SK-N-DZ (cell line): ENCODE data around the gene OSBPL2.

Experiments used
- DNase-seq: peaks from one replicate; pipeline ENCODE4 v3.0.0-alpha.2; 2015; ENCODE audit warnings: low spot score

Gene OSBPL2

GRCh38 chr20:62282103-62282502 is 43.8 kb downstream of the OSBPL2 start:
- DNase-seq = no peak

GRCh38 chr20:62282877-62283503 is 44.7 kb downstream of the OSBPL2 start:
- no peak for DNase-seq

GRCh38 chr20:62284448-62284847 is 46.1 kb downstream of the OSBPL2 start:
- no peak for DNase-seq

GRCh38 chr20:62285151-62285550 is 46.8 kb downstream of the OSBPL2 start:
- no peak for DNase-seq

- no peak for DNase-seq
Observed at GRCh38 chr20:62285722-62286121, 47.4 kb downstream of the OSBPL2 start.

GRCh38 chr20:62286493-62287064 is 48.3 kb downstream of the OSBPL2 start:
- DNase-seq = no peak

- DNase-seq = no peak
Observed at GRCh38 chr20:62287129-62287528, 48.8 kb downstream of the OSBPL2 start.

- no peak for DNase-seq
Observed at GRCh38 chr20:62287759-62288534, 49.6 kb downstream of the OSBPL2 start.

- no peak for DNase-seq
Observed at GRCh38 chr20:62288535-62289105, 50.3 kb downstream of the OSBPL2 start.

GRCh38 chr20:62289131-62289530 is 50.8 kb downstream of the OSBPL2 start:
- no peak for DNase-seq

GRCh38 chr20:62289898-62290297 is 51.6 kb downstream of the OSBPL2 start:
- DNase-seq = no peak

GRCh38 chr20:62291251-62292066 is 53.1 kb downstream of the OSBPL2 start:
- no peak for DNase-seq

GRCh38 chr20:62292108-62292507 is 53.8 kb downstream of the OSBPL2 start:
- DNase-seq = no peak

GRCh38 chr20:62293111-62293784 is 54.9 kb downstream of the OSBPL2 start:
- DNase-seq = no peak

GRCh38 chr20:62293946-62294345 is 55.6 kb downstream of the OSBPL2 start:
- no peak for DNase-seq

- no peak for DNase-seq
Observed at GRCh38 chr20:62294516-62294915, 56.2 kb downstream of the OSBPL2 start.

GRCh38 chr20:62296724-62297448 is 58.6 kb downstream of the OSBPL2 start:
- DNase-seq = no peak

- no peak for DNase-seq
Observed at GRCh38 chr20:62297449-62298227, 59.3 kb downstream of the OSBPL2 start.

GRCh38 chr20:62298577-62299249 is 60.4 kb downstream of the OSBPL2 start:
- no peak for DNase-seq
